ENCODE data around the gene ADCK1.
"Not testable (repeated sequence)": the region's sequence is repeated elsewhere in the genome, so short reads cannot be mapped to it uniquely, and the experiment has no call there.

The ADCK1 gene

DNA sequence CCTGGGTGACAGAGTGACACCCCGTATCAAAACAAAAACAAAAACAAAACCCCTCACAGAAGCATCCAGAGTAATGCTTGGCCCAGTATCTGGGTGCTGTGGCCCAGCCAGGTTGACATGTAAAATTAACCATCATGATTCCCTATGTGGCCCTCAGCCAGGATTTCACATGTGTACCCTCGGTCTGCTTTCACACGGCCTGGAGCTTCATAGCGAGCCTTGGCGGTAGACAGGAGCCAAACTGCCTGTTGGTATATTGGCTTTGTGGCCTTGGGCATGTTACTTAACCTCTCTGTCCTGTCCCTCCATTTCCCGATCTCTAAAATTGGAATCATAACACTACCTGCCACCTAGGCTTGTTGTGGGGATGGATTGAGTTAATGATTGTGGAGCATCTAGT, 65.5 kb downstream of the ADCK1 start:
- no peak for DNase-seq (ENCODE audit: low read depth)

DNA sequence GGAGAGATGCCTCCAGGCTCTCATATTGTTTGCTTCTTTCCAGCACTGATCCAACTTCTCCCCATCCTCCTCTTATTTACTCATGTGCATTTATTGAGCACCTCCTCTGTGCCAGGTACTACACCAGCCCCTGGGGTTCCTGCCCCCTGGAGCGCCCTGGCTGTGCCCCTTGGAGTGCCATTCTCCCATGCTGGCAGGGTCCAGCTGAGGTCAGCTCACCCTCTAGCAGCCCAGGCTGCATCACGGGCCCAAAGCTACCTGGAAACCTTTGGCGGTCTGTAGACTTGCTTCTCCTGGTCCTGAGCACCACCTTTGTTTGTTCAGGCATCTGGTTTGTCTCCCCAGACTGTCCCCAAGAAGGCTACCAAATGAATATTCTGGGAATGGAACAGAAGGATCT, 67.0 kb downstream of the ADCK1 start:
- no peak for DNase-seq (ENCODE audit: low read depth)

DNA sequence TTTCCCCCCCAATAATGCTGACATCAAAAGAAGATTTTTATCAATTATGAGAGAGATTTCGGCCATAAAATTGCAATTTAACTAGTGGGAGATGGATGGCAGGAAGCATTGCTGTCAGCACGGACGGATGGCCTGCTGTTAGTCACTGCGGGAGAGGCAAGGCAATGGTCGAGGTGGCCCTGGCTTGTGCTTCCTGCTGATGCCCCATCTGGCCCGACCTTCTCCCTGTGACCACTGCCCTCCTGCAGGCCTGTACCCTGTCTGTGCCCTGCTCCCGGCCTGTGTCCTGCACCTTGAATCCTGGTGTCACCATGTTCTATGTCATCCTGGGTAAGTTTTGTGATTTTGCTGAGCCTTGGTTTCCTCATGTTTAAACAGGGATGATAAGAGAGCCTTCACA, 67.6 kb downstream of the ADCK1 start:
- DNase-seq (ENCODE audit: low read depth): no peak

DNA sequence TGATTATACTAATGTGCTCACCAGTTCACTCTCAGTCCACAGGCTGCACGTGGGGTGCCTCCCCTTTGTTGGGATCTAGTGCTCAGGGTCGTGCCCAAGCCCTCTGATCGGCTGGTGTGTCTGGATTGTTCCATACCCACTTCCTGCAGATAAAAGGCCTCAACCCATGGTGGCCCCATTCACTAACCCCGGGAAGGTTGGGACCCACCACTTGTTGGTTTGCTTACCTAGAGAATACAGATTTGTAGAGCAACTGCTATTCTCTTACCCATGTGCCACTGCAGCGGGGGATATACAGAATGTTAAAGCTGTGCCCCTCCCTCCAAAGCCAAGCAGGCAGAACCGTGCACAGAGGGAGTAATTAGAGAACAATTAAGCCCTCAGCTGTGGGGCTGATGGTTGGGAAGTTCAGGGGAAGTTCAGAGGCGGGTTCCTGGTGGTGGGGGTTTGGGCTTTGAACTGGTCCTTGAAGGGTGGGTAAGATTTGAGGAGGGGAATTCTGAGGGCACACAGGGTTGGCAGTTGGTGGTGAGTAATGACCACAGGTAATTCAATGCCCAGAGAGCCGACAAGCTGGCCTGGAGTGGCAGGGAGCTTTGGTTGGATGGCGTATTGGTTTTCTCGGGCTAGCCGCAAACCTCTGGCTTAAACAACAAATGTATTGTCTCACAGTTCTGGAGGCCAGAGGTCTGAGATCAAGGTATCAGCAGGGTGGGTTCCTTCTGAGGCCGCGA, 68.8 kb downstream of the ADCK1 start:
- no peak for DNase-seq (ENCODE audit: low read depth)

DNA sequence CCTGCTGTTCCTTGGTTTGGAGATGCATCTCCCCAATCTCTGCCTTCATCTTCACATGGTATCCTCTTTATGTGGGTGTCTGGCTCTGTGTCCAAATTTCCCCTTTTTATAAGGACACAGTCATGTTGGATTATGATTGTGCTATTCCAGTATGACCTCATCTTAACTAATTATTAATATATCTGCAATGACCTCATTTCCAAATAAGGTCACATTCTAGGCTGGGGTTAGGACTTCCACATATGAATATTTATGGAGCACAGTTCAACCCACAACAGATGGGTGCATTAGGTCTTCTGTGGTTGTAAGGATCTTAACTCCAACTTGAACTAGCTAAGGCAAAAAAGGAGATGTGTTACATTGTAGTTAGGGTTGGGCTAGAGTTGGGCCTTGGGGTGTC, 69.4 kb downstream of the ADCK1 start:
- DNase-seq (ENCODE audit: low read depth): no peak

DNA sequence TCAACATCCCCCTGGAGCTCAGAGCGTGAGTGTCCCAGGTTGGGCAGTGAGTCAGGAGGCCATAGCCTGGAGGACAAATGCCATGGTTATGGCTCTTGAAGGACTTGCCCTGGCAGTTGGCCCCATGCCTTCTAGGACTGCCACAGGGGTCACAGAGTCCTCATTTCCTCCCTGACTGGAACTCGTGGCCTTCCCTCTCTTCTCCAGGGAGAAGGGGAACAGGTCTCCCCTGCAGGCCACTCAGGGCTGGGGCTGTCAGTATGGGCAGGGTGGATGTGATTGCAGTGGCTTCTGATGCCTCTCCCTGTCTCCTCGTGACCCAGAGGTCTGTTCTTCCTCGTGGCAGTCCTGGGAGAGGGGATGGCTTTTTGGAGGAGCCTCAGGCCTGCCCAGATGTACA, 70.7 kb downstream of the ADCK1 start:
- DNase-seq (ENCODE audit: low read depth): no peak

DNA sequence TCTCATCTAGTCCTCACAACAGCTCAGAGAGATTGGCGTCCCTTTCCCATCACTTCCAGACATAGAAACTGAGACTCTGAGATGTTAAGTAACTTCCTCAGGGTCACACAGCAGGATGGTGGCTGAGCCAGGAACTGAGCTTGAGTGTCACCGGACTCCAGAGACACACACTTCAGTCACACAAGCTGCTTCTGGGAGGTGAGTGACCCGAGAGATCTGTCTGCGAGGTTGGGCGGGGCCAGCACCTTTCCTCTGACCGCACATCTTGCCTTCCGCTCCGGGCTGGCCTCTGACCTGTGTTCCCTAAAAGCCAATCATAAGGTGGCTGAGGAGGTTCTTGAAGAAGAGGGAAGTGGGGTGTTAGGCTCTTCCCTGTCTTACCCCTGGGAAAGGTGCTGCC, 72.2 kb downstream of the ADCK1 start:
- no peak for DNase-seq (ENCODE audit: low read depth)

DNA sequence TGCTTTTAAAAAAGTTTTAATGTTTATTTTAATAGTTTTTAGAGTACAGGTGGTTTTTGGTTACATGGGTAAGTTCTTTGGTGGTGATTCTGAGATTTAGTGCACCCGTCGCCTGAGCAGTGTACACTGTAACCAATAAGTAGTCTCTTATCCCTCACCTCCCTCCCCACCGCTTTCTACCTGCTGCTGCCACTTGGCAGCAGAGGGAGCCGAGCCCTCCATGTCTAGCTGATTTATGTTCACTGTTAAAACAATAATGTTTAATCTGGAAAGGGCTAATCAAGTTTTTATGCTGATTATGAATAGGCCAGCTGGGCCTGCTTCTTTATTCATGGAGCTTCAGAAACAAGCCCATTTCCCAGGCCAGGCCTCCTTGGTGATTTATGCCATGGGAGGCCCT, 73.1 kb downstream of the ADCK1 start:
- no peak for DNase-seq (ENCODE audit: low read depth)

DNA sequence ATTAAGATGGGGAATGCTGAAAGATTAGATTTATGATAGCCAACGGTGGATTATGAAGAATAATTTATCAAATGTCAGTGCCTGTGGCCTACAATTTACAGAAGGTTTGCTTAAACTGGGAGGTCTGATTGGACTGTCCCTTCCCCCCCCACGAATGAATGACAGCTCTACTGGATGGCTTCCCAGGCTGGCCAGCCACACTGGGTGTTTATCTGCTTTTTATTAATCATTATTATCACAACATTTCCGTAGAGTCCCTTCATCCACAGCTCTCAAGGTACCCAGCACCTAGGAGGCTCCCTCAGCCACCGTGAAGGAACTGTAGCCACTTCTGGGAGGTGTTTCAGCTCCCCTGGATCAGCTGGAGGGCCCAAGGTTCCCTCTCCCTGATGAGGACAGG, 78.9 kb downstream of the ADCK1 start:
- DNase-seq (ENCODE audit: low read depth): no peak

DNA sequence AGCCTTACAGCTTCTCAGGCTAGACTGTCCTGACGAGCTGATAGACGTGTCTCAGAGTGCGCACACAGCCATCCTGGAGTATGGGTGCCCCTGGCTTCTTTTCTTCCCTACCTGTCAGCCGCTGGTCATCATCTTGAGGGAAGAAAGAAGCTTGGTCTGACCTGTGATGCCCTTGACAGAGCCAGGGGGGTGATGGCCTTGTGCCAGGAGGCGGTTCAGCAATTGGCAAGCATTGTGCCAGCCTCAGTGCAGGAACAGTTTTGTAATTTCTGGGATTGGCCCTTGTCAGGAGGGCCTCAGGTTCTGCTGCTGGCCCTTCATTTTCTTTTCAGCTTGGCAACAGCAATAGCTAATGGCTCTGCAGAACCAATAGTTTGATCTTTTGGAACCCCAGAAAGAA, 80.1 kb downstream of the ADCK1 start:
- DNase-seq (ENCODE audit: low read depth): no peak

DNA sequence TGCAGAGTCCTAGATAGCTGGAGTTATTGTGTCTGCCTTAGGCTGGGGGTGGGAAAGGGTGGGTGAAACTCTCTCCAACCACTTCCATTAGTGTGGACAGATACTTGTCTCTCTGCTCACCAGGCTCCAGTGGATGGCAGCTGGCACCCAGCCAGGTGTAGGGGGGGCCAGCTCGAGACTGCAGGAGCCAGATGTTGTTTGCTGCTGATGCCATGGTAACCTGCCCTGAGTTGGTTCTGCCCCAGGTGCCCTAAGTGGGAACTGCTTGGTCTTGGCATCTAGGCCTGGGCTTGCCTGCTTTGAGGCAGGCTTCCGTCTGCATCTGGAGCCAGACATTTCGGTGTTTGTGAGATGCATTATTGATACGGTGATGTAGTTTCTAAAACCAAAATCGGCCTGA, 82.2 kb downstream of the ADCK1 start:
- no peak for DNase-seq (ENCODE audit: low read depth)

DNA sequence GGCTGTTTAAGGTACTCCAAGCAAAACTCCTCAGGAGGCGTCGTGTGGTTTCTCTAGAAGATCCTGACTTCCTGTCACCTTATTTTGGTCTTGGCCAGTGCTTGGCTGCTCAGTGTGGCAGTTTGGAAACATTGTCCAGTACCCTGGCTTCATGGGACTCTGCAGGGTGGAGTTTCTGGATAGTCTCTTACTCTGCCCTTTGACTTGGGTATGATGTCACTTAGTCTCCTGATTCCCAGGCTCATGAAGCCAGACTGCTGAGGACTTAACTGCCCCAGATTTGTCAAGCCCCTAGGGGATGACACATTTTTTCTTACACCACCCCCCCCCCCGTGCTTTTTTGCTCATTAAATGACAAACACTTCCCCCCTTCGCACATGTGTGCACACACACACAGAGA, 82.7 kb downstream of the ADCK1 start:
- no peak for DNase-seq (ENCODE audit: low read depth)

DNA sequence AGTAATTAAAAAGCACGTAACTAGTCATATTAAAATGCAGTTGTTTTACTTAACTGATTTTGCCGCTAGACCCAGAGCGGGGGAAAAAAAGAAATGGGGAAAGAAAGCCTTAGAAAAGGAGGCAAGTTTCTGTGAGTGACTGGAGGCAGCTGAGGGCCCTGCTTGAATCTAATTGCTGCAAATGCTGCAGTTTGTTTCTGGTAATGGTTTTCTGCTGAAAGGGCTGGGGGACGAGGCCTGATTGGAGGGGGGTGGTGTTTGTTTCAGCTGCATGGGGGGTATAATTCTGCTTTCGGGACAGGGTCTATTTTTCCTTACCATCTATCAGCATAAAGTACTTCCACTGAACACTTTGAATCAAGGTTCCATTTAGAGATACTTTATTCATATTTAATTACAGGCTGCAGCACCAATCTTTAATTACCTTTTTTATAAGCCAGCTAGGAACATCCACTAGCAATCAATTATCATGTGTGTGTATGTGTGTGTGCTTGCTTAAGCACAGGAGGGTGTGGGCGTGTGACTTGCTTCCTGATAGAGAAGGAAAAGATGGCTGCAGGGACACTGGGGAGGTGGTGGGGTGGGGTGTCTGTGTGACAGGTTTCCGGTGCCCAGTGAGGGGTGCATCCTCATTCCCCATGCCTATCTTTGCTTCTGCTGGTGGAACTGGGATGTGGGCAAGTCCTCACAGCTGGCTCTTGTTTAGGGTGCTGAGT, 83.4 kb downstream of the ADCK1 start:
- DNase-seq (ENCODE audit: low read depth): no peak

DNA sequence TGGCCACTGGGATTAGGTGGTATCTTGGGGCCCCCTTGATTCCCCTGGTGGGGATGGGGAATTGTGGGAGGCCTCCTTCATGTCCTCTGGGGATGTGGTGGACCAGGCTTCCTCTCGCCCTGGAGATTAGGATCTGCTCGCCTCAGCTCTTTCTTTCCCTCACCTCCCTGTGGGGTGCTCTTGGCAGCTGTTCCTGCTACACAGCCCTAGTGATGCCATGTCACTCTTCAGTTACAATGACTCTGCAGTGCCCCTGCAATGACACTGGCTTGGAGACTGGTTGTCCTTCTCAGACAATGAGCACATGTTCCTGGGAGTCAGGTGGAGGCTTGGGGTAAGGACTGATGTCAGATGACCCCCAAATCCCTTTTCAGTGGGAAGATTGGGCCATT, 83.9 kb downstream of the ADCK1 start:
- no peak for DNase-seq (ENCODE audit: low read depth)

DNA sequence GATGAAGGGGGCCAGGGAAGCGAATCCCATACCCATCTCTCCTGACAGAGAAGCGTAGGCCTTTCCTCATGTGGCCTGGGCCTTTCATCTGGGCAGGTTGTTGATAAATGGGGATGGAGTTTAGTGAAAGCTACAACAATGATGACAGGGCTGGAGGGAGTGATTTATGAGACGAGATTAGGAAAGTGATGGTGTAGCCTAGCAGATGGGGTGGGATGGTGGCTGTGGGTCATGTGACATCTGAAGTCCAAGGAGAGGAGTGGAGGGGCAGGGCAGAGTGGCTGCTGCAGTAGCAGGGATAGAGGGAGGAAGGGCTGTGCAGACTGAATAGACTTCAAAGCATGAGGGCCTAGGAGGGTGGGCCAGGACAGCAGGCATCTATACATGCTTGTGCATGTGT, 85.5 kb downstream of the ADCK1 start:
- DNase-seq (ENCODE audit: low read depth): no peak

DNA sequence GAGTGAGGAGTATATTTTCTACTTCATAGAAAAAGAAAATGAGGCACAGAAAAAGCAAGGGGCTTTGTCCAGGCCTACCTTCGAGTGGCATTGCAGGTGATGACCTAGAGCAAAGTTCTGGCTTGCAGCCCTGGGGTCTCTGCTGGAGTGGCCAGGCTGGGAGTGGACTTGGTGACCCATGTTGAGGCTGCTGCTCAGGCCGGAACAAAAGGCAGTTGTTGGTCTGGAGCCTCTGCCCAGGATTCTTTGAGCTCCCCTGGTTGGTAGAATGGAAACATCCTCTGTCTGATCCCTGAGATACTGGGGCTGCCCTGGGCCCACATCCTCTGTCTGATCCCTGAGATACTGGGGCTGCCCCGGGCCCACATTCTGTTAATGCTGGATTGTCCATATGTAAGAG, 86.1 kb downstream of the ADCK1 start:
- no peak for DNase-seq (ENCODE audit: low read depth)

DNA sequence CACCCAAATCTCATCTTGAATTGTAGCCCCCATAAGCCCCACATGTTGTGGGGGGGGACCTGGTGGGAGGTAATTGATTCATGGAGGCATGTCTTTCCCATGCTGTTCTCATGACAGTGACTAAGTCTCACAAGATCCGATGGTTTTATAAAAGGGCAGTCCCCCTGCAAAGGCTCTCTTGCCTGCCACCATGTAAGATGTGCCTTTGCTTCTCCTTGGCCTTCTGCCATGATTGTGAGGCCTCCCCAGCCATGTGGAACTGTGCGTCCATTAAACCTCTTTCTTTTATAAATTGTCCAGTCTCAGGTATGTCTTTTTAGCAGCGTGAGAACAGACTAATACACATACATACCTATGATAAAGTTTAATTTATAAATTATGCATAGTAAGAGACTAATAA, 89.0 kb downstream of the ADCK1 start:
- DNase-seq (ENCODE audit: low read depth): not testable (repeated sequence)

DNA sequence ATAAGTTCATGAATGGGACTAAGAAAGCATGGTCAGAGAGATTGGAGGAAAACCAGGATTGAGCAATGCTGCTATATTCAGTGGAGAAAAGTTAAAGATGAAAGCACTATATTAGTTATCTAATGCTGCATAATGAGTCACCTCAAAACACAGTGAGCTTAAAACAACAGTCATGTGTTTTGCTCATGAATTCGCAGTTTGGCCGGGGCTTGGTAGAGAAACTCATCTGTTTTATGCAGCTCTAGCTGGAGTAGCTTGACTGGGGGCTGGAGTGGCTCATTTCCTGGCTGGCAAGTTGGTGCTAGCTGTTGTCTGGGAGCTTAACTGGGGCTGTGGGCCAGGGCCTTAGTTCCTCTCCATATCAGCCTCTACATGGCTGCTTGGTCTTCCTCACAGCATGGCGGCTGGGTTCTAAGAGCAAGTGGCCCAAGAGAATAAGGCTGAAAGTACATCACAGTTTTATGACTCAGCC, 90.1 kb downstream of the ADCK1 start:
- DNase-seq (ENCODE audit: low read depth): no peak

DNA sequence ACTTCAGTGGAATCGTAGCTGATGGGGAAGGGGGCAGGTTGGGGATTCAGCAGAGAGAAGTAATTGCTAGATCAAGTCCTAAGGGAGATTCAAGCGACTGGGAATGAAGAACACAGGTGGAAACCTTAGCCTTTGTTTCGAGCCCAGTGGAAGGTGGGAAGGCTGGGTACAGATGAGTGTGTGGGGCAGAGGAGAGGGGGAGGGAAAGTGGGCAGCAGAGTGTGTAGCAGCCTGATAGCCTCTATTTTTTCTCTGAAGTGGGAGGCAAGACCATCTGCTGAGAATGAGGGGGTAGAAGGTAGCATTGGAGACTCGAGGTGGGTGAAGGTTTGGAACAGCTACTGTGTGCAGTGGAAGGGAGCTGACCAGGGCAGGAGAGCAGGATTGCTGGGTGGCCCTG, 91.0 kb downstream of the ADCK1 start:
- DNase-seq (ENCODE audit: low read depth): no peak

DNA sequence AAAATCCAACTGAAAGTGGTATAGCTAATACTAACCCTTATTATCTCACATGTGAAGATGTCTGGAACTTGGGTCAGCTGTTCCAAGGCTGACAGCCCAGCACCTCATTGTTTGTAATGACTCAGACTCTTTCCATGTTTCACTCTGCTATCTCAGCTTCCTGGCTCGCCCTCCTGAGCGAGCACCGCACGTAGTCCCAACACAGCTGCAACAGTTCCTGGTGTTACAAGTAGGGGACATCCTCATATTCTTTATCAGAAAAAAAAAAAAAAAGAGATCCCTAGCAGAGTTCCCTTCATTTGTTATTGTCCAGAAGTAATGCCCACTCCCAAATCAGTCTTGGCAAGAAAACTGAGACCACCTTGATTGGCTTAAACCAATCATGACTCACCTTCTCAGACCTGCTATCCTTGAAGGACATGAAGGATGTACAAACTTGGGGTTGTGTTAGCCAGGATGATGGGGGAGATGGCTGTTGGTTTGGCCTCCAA, 92.5 kb downstream of the ADCK1 start:
- no peak for DNase-seq (ENCODE audit: low read depth)

DNA sequence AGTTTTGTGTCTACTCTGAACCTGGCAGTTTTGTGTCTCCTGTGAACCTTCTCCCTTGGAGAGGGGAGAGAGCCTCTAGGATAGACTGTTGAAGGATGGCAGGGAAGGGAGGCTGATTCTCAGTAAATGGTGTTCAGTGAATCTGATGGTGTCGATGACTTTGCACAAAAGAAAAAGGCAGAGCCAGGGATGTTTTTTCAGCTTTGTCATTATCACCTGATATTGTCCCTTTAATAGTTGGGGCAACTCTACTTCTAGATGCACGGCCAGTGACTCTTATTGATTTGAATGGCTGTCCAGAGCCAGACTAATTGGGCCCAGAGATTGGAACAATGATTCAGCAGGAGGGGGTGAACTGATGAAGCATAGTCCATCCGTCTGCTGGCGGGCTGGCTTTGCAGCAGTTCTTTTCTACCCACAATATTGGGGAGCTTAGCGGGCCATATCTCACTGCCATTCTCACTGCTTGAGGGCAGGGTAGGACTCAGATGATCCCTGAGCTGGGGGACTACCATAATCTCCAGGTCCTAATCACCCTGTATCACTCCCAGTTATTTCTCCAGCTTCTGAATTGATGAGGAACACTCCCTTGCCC, 93.1 kb downstream of the ADCK1 start:
- no peak for DNase-seq (ENCODE audit: low read depth)

DNA sequence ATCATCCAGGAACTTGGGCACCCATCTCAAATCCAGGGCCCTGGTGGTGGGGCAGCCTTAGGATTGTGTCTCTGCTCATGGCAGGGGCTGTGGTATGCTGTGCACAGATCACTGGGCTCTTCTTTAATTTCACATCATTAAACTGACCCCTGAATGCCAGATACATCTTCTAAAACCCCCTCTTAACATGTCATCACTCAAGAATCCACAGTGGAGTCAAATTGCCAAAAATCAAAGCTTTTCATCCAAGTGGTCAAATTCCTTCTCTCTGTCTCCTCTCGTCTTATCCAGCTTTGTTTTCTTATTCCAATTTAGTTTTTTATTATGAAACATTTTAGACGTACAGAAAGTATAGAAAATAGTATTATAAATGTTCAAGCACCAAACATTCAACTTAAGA, 97.5 kb downstream of the ADCK1 start:
- DNase-seq (ENCODE audit: low read depth): no peak

DNA sequence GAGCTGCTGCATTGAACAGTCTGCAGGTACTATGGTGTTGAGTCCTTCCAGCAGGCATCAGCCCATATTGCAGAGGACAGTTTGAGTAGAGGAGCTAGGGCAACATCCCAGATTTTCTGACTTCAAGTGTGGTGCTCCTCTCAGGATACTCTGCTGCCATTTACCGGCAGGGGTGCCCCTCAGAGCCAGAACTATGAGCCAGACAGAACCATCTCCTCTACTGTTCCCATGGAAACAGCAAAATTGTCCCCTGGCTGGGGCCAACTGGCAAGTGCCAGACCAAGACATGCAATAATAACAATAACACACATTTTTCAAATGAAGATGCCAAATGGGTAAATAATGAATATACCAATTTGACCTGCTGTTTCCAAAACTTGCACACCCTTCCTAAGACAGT, 102.9 kb downstream of the ADCK1 start:
- no peak for DNase-seq (ENCODE audit: low read depth)
